ENCODE results near the gene NR2F1. TPM values are rescaled to one million over a fixed set of nuclear protein-coding genes. Genes with fewer than 3 reads are reported as not detected.

NR2F1 gene
- total RNA-seq, 4 donors from 2014 or later, result 2.1 to 28.1 (median 7.0) TPM

DNA sequence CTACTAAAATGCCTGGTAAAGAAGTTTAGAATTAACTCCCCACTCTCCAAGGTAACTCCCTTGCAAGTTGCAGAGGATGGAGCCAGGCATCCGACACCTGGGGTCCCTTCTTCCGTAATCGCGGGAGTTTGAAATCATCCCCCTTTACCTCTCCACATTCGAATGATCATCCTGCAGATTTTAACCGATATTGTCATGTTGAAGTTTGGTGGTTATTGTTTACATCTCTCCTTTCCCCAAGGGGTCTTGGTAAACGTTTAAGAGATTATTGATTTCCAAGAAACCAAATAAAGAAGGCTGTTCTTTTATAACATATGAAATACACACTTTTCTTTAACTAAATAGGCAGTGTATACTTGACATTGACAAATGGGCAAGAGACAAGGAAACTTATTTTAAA lies 26.7 kb downstream of the NR2F1 start:
- no peak for TF ChIP-seq POLR2A (IDR thresholded peaks at IDR 0.05)
- no peak for TF ChIP-seq CTCF (IDR thresholded peaks at IDR 0.05)
- H3K36me3 ChIP-seq, result no peaks in the 10 kb centered on the region
- no peak for DNase-seq

GRCh38 chr5:93610581-93611272 lies 27.7 kb downstream of the NR2F1 start:
- Histone ChIP-seq H3K36me3 (no peaks in the 10 kb centered on the region), H3K4me1 (peaks cover 0 to 9% (median 2%) of the 10 kb centered on the region in 4 donors), H3K27me3 (peaks cover 0 to 37% of the 10 kb centered on the region in 2 donors), H3K27ac (no peak overlapping the region), H3K4me3 (no peak overlapping the region), H3K9me3 (no peaks in the 10 kb centered on the region)
- TF ChIP-seq POLR2A (IDR thresholded peaks at IDR 0.05) (no peak), CTCF (IDR thresholded peaks at IDR 0.05) (no peak)
- no peak for DNase-seq

More for the DNA sequence above, 26.7 kb downstream of the NR2F1 start:
- H3K4me3 ChIP-seq, result no peak overlapping the region
- H3K4me1 ChIP-seq, result peaks cover 0 to 9% (median 2%) of the 10 kb centered on the region in 4 donors
- H3K27me3 ChIP-seq, result peaks cover 0 to 40% of the 10 kb centered on the region in 2 donors
- no peaks in the 10 kb centered on the region for H3K9me3 ChIP-seq
- H3K27ac ChIP-seq, result no peak overlapping the region

DNA sequence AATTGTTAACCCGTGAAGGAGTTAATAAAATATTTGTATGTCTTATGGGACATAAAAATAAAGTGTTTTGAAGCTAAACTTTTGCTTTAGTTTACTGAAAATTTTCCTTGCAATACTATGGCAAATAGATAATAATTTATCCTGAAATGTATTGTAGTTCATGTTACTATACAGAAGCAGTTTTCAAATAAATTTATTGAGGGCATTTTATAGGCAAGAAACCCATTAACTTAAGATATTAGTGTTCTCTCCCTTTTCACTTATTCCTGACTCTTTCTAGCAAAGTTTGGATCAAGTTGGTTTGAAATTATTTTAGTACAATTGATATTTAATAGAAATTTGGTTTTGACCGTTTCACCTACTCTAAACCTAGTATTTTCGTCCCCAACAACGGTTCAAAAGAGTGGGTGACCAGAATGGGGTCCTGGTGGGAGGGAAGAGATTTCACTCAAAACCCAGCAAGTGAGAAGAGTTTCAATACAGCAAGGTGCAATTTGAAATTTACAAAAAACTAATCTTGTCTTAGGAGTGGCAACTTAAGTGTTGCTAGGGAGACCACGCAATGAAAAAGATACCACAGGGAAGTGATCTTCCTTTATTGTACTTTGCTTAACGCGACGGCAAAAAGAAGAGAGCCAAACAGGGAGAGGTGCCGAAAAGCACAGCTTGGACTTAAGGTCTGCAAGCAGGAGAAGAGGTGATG lies 28.4 kb downstream of the NR2F1 start:
- H3K9me3 ChIP-seq, result no peaks in the 10 kb centered on the region
- peaks cover 0 to 9% (median 2%) of the 10 kb centered on the region in 4 donors for H3K4me1 ChIP-seq
- H3K4me3 ChIP-seq, result no peak overlapping the region
- no peak for DNase-seq
- H3K27me3 ChIP-seq, result peaks cover 0 to 37% of the 10 kb centered on the region in 2 donors
- no peak overlapping the region for H3K27ac ChIP-seq
- no peak for TF ChIP-seq POLR2A (IDR thresholded peaks at IDR 0.05)
- TF ChIP-seq CTCF (IDR thresholded peaks at IDR 0.05), result no peak
- H3K36me3 ChIP-seq, result no peaks in the 10 kb centered on the region

GRCh38 chr5:93611976-93612854 lies 29.2 kb downstream of the NR2F1 start:
- Histone ChIP-seq H3K4me1 (peaks cover 0 to 9% (median 2%) of the 10 kb centered on the region in 4 donors), H3K9me3 (no peaks in the 10 kb centered on the region), H3K4me3 (no peak overlapping the region), H3K27ac (no peak overlapping the region), H3K36me3 (no peaks in the 10 kb centered on the region), H3K27me3 (peaks cover 0 to 36% of the 10 kb centered on the region in 2 donors)
- peak in 2 of 3 donors; percentile 63 to 70 for DNase-seq
- TF ChIP-seq CTCF (IDR thresholded peaks at IDR 0.05) (no peak), POLR2A (IDR thresholded peaks at IDR 0.05) (no peak)

- no peak overlapping the region for H3K27ac ChIP-seq
- no peaks in the 10 kb centered on the region for H3K9me3 ChIP-seq
- H3K36me3 ChIP-seq, result no peaks in the 10 kb centered on the region
- H3K27me3 ChIP-seq, result peaks cover 0 to 32% of the 10 kb centered on the region in 2 donors
- H3K4me1 ChIP-seq, result peaks cover 0 to 9% (median 1%) of the 10 kb centered on the region in 4 donors
- TF ChIP-seq CTCF (IDR thresholded peaks at IDR 0.05) (no peak), POLR2A (IDR thresholded peaks at IDR 0.05) (no peak)
- H3K4me3 ChIP-seq, result no peak overlapping the region
- no peak for DNase-seq
Observed at GRCh38 chr5:93612855-93613243, 29.8 kb downstream of the NR2F1 start.
